Ovary (tissue), 9 donors: Measurements from ENCODE around the gene ARPC4. TPM values are rescaled to one million over a fixed set of nuclear protein-coding genes. Genes with fewer than 3 reads are reported as not detected.

Experiments
- DNase-seq, 5 donors: peaks; one replicate each; pipeline ENCODE4 v3.0.0-alpha.2; 2019 to 2020
- H3K27ac ChIP-seq, 2 donors: fragments of 200-600 bp; one replicate each; pipeline versions ENCODE4 v1.5.1 to v1.8.0; 2019 to 2022
- H3K27me3 ChIP-seq: fragments of 200-600 bp; one replicate; pipeline ENCODE4 v1.8.0; 2022
- H3K36me3 ChIP-seq: fragments of 200-600 bp; sonication (generic); one replicate; pipeline ENCODE4 v1.5.1; 2019
- H3K4me1 ChIP-seq: one replicate; pipeline ENCODE4 v1.8.1; 2013; ENCODE audit warnings: mild to moderate bottlenecking, moderate library complexity; ENCODE audit not compliant: insufficient read depth
- H3K4me3 ChIP-seq: fragments of 200-600 bp; sonication (generic); one replicate; pipeline ENCODE4 v1.5.1; 2017
- H3K9me3 ChIP-seq, 2 donors: fragments of 200-600 bp in 1 of 2; sonication (generic) in 1 of 2; one replicate each; pipeline versions ENCODE4 v1.5.1 to v1.8.1; 2013 to 2019; ENCODE audit warnings: mild to moderate bottlenecking in 1 of 2, moderate library complexity in 1 of 2
- EP300 ChIP-seq: sonication (generic); formaldehyde crosslinking; IDR thresholded peaks from one replicate; pipeline ENCODE4 v1.6.1; 2017; ENCODE audit warnings: antibody characterized with exemption
- POLR2A ChIP-seq: fragments of 450-650 bp; IDR thresholded peaks from one replicate; pipeline ENCODE4 v1.6.1; 2017; ENCODE audit warnings: antibody characterized with exemption, mild to moderate bottlenecking, moderate library complexity
- WGBS, 3 donors: extraction: QIAGEN DNeasy Blood & Tissue Kit in 1 of 3; methylation state at CpG; one replicate each; pipeline versions ENCODE4 v1.1.5 to v1.1.7; 2013 to 2017; 5-methylcytosine and 5-hydroxymethylcytosine counted together
- intact Hi-C, 4 donors: fragments of 100-400 bp; cut with DNase I; formaldehyde crosslinking; loops; one replicate each; pipeline versions ENCODE4 v1.11.0 to v1.15.1; 2022 to 2023
- polyA plus RNA-seq, 2 donors: library from polyadenylated mRNA; stranded (reverse); fragments of 200-250 nt in 1 of 2; fragments of 350-450 nt in 1 of 2; fragmentation: Illumina TruSeq in 1 of 2; extraction: RNeasy Lipid Tissue Mini Kit (QIAGEN cat#74804) in 1 of 2; gene quantifications; one replicate each; pipeline ENCODE4 v1.2.3, GENCODE V29; 2013 to 2014
- total RNA-seq, 7 donors: library from RNA; depleted of rRNA in 2 of 7; stranded (reverse); fragments of >200 nt in 2 of 7; fragmentation: NEBNext Ultra II Directional in 3 of 7; extraction: Animal tissue kit (Norgen Biotek cat#: 25700) in 3 of 7; gene quantifications; one replicate each; pipeline versions ENCODE4 v1.1.0 to v1.2.4, GENCODE V29; 2016 to 2023
- TF ChIP-seq, protein P1 (sequence below), 3 donors: fragments of 450-650 bp in 2 of 3; fragments of 200-600 bp in 1 of 3; IDR thresholded peaks; one replicate each; pipeline versions ENCODE4 v1.5.1 to v1.8.0; 2016 to 2022; ENCODE audit warnings: antibody characterized with exemption in 3 of 3, mild to moderate bottlenecking in 1 of 3
- donor health status: DM: no; HTN: no; CAD: no; lungs with moderate emphysema.
- donor health status: DM: no; HTN: no; CAD: no.
- donor health status: Bipolar disorder and iron deficiency.
- donor health status: DM: yes; HTN: yes; CAD: no.
- donor health status: DM: no; HTN: no; CAD: no.
- donor health status: DM: yes; HTN: yes; CAD: no.

The ARPC4 gene
- total and polyA plus RNA-seq, 9 donors, result 58.3 to 189 (median 85.1) TPM

DNA sequence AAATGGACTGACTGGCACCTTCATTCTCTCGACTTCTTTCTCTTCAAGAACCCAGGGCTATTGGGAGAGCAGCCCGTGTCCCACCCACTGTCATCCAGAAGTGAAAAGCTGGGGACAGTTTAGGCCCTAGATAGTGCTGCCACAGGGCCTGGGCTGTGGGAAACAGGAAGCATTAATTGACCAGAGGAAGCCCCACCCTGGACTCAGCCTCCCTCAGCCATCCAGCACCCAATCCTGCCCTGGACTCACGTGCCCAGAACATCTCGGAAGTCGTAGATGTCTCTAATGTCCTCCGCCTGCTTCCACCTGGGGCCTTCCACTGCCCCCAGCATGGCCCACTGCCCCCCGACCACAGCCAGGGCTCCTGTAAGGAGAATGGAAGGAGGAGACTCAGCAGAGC, 25.5 kb upstream of the ARPC4 start:
- WGBS, 3 donors, result 59 to 66% (median 65%) methylated on average over 7 of the region's 7 CpGs
- Histone ChIP-seq H3K4me3 (no peak overlapping the region), H3K36me3 (no peaks in the 10 kb centered on the region), H3K4me1 (peaks cover 6% of the 10 kb centered on the region), H3K27ac (no peak overlapping the region), H3K9me3 (no peaks in the 10 kb centered on the region), H3K27me3 (no peaks in the 10 kb centered on the region)
- no peak for DNase-seq
- TF ChIP-seq POLR2A (no peak), EP300 (no peak)
- TF ChIP-seq, protein P1, sequence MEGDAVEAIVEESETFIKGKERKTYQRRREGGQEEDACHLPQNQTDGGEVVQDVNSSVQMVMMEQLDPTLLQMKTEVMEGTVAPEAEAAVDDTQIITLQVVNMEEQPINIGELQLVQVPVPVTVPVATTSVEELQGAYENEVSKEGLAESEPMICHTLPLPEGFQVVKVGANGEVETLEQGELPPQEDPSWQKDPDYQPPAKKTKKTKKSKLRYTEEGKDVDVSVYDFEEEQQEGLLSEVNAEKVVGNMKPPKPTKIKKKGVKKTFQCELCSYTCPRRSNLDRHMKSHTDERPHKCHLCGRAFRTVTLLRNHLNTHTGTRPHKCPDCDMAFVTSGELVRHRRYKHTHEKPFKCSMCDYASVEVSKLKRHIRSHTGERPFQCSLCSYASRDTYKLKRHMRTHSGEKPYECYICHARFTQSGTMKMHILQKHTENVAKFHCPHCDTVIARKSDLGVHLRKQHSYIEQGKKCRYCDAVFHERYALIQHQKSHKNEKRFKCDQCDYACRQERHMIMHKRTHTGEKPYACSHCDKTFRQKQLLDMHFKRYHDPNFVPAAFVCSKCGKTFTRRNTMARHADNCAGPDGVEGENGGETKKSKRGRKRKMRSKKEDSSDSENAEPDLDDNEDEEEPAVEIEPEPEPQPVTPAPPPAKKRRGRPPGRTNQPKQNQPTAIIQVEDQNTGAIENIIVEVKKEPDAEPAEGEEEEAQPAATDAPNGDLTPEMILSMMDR (IDR thresholded peaks at IDR 0.05), result no peak
- intact Hi-C loops, result no loop called here

DNA sequence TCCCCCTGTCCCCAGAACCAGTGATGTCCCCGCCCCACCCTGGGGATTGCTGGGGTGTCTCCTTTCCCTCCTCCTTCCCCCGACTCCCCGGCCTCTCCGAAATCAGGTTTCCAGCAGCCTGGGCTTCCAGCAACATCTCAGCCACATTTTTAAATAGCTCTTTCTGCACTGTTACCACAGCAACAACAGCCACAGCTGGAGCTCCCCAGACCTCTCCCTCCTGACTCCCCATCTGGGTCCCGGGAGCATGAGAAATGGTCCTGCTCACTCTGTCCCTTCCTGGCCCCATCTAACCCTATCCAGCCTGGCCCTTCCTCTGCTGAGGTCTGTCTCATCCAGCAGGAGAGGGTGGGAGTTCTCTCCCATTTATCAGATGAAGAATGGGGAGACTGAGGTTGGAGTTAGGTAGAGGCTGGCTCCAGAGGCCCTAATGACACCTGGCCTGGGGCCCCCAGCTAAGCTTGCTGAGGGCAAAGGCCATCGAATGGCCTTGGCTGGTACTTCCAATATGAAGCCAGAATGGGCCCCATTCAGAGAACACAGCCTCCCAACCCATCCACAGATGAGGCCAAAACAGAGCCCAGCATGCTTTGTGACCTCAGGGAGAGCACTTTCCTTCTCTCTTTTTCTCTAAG, 24.6 kb upstream of the ARPC4 start:
- no peaks in the 10 kb centered on the region for H3K9me3 ChIP-seq
- H3K27me3 ChIP-seq, result no peaks in the 10 kb centered on the region
- TF ChIP-seq, protein P1 (IDR thresholded peaks at IDR 0.05), result no peak
- TF ChIP-seq POLR2A (no peak), EP300 (no peak)
- intact Hi-C loops, result no loop called here
- no peak for DNase-seq
- H3K27ac ChIP-seq, result peak overlapping the region; percentile 74 to 92
- no peak overlapping the region for H3K4me3 ChIP-seq
- WGBS, 3 donors, result 35 to 37% (median 36%) methylated on average over 6 of the region's 6 CpGs
- peaks cover 6% of the 10 kb centered on the region for H3K4me1 ChIP-seq
- no peaks in the 10 kb centered on the region for H3K36me3 ChIP-seq

DNA sequence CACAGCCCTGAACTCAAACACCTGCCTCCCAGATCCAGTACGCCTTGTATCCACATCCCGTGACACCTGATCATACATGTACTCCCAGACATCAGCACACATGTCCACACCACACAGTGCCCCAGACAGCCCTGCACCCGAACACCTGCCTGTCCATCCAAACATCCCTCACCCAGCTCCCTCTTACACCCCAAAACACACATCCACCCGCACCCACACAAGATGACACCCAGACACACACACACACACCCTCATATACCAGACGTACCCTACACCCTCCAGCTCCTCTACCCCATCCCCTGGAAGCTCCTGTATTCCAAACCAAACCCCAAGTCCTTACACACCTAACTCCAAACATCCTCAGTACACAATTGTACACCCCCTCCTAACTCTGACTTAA, 23.9 kb upstream of the ARPC4 start:
- no peak for TF ChIP-seq POLR2A
- TF ChIP-seq EP300, result no peak
- TF ChIP-seq, protein P1 (IDR thresholded peaks at IDR 0.05), result no peak
- 46 to 51% (median 47%) methylated on average over 5 of the region's 5 CpGs for WGBS, 3 donors
- no peak for DNase-seq
- no peaks in the 10 kb centered on the region for H3K9me3 ChIP-seq
- no peaks in the 10 kb centered on the region for H3K27me3 ChIP-seq
- intact Hi-C loops, result no loop called here
- H3K36me3 ChIP-seq, result no peaks in the 10 kb centered on the region
- H3K4me3 ChIP-seq, result peak overlapping the region; percentile 57
- peaks cover 6% of the 10 kb centered on the region for H3K4me1 ChIP-seq
- peak overlapping the region; percentile 74 to 92 for H3K27ac ChIP-seq

DNA sequence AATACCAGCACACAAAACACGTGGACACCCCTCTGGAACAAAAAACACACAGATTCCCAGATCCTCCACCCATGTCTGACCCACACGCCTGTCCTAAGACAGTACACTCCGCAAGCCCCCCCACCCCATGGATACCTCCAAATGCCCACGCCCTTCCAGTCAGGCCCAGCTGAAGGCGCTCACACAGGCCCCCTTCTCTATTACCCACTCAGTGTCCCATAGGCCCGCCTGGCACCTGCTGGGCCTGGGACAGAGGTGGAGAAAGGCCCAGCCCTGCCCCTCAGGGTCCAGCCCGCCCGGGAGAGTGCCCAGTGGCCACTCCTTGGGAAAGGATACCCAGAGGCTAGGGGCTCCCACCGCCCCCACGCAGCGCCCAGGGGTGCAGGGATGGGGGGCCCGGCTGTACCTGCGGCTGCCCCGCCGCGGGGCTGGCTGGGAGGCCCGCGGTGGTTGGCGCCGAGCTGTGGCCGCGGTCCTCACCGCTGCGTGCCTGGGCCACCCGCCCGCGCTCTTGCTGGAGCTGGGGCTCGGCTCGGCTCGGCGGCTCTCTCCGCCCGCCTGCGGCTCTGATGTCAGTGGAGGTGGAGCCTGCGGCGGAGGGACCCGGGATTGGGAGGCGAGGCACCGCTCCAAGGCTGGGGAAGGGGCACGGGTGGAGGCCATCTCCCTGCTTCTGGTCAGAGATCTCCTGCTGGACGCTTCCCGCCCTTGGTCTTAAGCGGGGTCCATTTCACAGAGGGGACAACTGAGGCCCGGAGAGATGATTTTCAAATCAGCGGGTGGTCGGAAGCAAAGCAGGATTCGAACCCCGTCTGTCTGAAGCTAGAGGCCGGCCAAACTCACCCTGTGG, 23.2 kb upstream of the ARPC4 start, which contains the start of gene CAMK1:
Gene CAMK1 (minus strand): TSS at position 522 of the 850 bp plus-strand sequence. CDS start 2,198 bp downstream, outside the sequence.
- H3K4me1 ChIP-seq, result peaks cover 6% of the 10 kb centered on the region
- peak within 1 kb of the TSS; percentile 57 for H3K4me3 ChIP-seq
- H3K27ac ChIP-seq, result peak within 1 kb of the TSS; percentile 74 to 92
- no peaks in the 10 kb centered on the region for H3K36me3 ChIP-seq
- no peaks in the 10 kb centered on the region for H3K9me3 ChIP-seq
- H3K27me3 ChIP-seq, result no peaks in the 10 kb centered on the region
- 1% methylated on average over 28 to 49 of the region's 49 CpGs for WGBS, 3 donors
- peak; percentile 87 to 91 (median 88) for DNase-seq
- intact Hi-C loops, result loop anchor here in 2 of 4 donors (2.0 kb wide), 1 partner anchor 23 kb away; the partner anchor contains the start of genes ARPC4 (in 2 of the 2) and TADA3 (in 2 of the 2)
- TF ChIP-seq, protein P1 (IDR thresholded peaks at IDR 0.05), result no peak
- peak; percentile 88 for TF ChIP-seq POLR2A
